Activated CD8-positive, alpha-beta memory T cell treated with anti-CD3 and anti-CD28 coated beads, Interleukin-2, amount 10 ng/mL, durations not matched to agents 7 days and 5 days (primary cell): Measurements from ENCODE around the gene C6orf132. TPM values are rescaled to one million over a fixed set of nuclear protein-coding genes. Genes with fewer than 3 reads are reported as not detected.

ENCODE experiments used
- ATAC-seq: fragments of 150-1000 bp; cut with Tn5 transposase; one replicate; pipeline ENCODE4 v1.10.0; 2021; ENCODE audit warnings: moderate library complexity
- CTCF ChIA-PET: fragments of 350-600 bp; sonication (Branson Sonifier 250); formaldehyde crosslinking; loops from one replicate; lab custom pipeline; 2021; ENCODE audit warnings: antibody characterized with exemption; lab: Charles Lee
- DNase-seq: peaks from one replicate; pipeline ENCODE4 v3.0.0-alpha.2; 2020
- H3K27ac Mint-ChIP-seq: one replicate; pipeline ENCODE4 v1.8.0; 2021; ENCODE audit warnings: mild to moderate bottlenecking, mixed read lengths
- H3K27me3 Mint-ChIP-seq: one replicate; pipeline ENCODE4 v1.8.0; 2021; ENCODE audit warnings: mixed read lengths
- H3K36me3 Mint-ChIP-seq: one replicate; pipeline ENCODE4 v1.8.0; 2021; ENCODE audit warnings: mild to moderate bottlenecking, mixed read lengths
- H3K4me1 Mint-ChIP-seq: one replicate; pipeline ENCODE4 v1.8.0; 2021; ENCODE audit warnings: mixed read lengths
- H3K4me3 Mint-ChIP-seq: one replicate; pipeline ENCODE4 v1.8.0; 2021; ENCODE audit warnings: mild to moderate bottlenecking, moderate library complexity, mixed read lengths
- H3K9me3 Mint-ChIP-seq: one replicate; pipeline ENCODE4 v1.8.0; 2022; ENCODE audit warnings: low read depth, mixed read lengths
- total RNA-seq, 2 experiments: library from RNA; stranded (reverse); gene quantifications; one replicate each; pipeline ENCODE4 v1.2.3, GENCODE V29; 2021

C6orf132 gene
- total RNA-seq, 2 experiments from 2014 or later, result 0.16 to 0.18 TPM

DNA sequence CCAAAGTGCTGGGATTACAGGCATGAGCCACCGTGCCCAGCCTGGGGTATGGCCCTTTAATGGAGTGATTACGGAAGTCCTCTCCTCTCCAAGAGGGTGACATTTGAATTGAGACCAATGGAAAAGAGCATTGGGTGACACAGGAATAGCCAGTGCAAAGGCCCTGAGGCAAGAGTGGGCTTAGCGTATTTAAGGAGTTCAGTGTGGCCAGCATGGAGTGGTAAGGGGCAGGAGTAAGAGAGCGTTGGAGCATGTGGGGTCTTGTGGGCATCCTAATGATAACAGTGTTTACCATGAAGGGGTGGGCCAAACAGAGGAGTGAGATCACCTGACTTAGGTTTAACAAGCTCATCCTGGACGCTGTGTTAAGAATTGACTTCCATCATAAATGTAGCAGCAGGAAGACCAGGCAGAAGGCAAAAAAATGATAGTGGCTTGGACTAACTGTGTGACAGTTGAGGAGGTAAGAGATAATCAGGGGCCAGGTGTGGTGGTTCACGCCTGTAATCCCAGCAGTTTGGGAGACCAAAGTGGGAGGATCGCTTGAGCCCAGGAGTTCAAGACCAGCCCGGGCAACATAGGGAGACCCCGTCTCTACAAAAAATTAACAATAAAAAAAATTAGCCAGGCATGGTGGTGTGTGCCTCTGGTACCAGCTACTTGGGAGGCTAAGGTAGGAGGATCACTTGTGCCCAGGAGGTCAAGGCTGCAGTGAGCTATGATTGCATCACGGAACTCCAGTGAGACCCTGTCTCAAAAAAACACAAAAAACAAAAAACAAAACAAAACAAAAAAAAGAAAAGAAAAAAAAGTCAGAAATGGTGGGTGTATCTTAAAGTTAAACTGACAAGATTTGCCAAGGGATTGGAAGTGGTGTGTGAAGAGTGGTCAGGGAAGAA lies 51.4 kb downstream of the C6orf132 start:
- H3K27me3 Mint-ChIP-seq, result no peaks in the 10 kb centered on the region
- H3K36me3 Mint-ChIP-seq, result no peaks in the 10 kb centered on the region
- CTCF ChIA-PET, result interaction anchor here (1.4 to 8.8 kb wide), 2 partner anchors 9 to 13 kb away, joined by 4 to 65 read pairs; no protein-coding TSS in a partner anchor
- no peaks in the 10 kb centered on the region for H3K9me3 Mint-ChIP-seq
- no peak overlapping the region for H3K4me3 Mint-ChIP-seq
- no peaks in the 10 kb centered on the region for H3K4me1 Mint-ChIP-seq
- ATAC-seq (no peak), DNase-seq (no peak)
- H3K27ac Mint-ChIP-seq, result no peak overlapping the region

DNA sequence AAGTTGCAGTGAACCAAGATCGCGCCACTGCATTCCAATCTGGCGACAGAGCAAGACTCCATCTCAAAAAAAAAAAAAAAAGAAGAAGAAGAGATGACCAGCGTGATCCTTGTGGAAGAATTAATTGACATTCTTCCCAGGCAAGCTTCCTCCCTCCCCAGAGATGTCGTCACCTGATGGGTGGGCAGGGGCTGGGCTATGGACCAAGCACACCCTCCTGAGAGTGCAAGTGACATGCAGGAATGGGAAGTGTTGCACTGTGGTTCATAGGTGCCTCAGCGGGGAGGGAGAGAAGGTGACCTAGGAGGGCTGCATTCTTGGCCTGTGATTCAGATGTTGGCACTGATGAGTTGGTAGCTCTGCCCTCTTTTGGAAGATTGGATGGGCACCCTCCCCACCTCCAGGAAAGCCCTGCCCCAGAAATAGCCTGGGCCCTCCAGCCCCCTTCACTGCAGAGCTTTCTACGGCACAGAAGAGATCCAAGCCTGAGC lies 54.3 kb downstream of the C6orf132 start:
- CTCF ChIA-PET, result interaction anchor here (8.8 kb wide), 1 partner anchor 16 kb away, joined by 65 read pairs; no protein-coding TSS in a partner anchor
- Mint-ChIP-seq H3K4me1 (no peaks in the 10 kb centered on the region), H3K36me3 (no peaks in the 10 kb centered on the region), H3K9me3 (no peaks in the 10 kb centered on the region), H3K27ac (no peak overlapping the region), H3K27me3 (no peaks in the 10 kb centered on the region), H3K4me3 (no peak overlapping the region)
- ATAC-seq (no peak), DNase-seq (no peak)

DNA sequence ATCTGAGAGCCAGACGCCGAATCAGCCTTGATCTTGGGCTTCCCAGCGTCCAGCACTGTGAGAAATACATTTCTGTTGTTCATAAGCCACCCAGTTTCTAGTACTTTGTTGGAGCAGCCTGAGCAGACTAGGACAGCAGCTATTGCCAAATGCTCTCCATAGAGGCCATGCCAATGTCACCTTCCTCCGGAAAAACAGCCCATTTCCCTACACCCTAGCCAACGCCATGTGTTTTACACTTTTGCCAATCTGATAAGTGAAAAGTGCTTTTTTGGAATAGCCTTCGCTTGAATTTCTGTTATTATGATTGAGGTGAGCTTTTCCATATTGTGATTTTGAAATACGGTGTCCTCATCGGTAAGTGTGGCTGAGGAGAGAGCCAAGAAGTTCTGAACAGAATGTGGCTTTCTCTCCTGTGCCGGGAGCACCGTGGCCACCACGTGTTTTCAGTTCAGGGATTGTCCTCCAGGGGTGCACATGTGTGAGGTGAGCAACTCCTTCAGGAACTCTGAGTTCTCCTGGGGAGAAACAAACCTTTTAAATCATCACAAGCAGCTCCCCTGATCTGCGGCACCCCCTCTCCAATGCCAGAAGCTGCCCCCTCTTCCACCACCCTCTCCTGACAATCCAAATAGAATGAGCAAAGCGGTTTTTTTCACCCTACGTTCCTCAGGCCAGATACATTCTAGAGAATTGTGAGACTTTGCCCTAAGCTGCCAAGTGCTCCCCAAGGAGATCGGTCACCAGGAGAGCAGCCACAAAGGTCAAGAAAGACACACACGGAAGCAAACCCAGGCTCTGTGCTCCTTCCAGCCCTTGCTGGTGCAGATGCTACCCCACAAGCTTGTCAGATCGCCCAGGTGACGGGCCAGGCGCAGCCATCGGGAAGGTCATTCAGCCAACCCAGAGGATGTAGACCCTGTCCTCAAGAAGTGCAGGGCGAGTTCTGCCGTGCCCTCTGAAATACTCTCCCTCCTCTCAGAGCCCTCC lies 56.1 kb downstream of the C6orf132 start:
- Mint-ChIP-seq H3K36me3 (no peaks in the 10 kb centered on the region), H3K27me3 (no peaks in the 10 kb centered on the region), H3K4me1 (no peaks in the 10 kb centered on the region), H3K9me3 (no peaks in the 10 kb centered on the region), H3K4me3 (no peak overlapping the region), H3K27ac (no peak overlapping the region)
- ATAC-seq (no peak), DNase-seq (no peak)
- CTCF ChIA-PET, result interaction anchor here (0.9 to 8.8 kb wide), 4 partner anchors 12 to 18 kb away, joined by 3 to 65 read pairs (median 3); no protein-coding TSS in a partner anchor

- DNase-seq, result no peak
- Mint-ChIP-seq H3K4me1 (no peaks in the 10 kb centered on the region), H3K4me3 (no peak overlapping the region), H3K36me3 (peaks cover 5% of the 10 kb centered on the region), H3K9me3 (no peaks in the 10 kb centered on the region), H3K27ac (no peak overlapping the region), H3K27me3 (no peaks in the 10 kb centered on the region)
- ATAC-seq, result no peak
- CTCF ChIA-PET, result interaction anchor here (1.3 to 4.5 kb wide), 3 partner anchors 16 to 463 kb away, joined by 3 to 22 read pairs (median 3); no protein-coding TSS in a partner anchor
Observed at GRCh38 chr6:42084889-42085288, 57.5 kb downstream of the C6orf132 start.

DNA sequence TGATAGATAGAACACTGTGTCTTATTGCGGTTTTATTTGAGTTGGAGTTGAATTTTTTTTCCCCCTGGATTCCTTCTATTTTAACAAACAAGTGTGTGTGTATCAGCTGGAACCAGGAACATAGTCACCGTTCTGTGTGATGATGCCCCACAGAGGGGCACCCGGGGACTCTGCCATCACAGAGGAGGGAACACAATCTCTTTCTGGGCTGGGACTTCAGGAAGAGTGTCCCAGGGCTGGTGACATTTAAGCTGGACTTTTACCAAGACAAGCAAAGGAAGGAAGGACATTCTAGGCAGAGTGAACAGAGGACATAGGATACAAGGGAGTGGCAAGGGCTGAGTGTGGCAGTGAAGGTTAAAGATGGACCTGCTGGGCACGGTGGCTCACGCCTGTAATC lies 58.9 kb downstream of the C6orf132 start:
- Mint-ChIP-seq H3K4me1 (no peaks in the 10 kb centered on the region), H3K4me3 (no peak overlapping the region), H3K9me3 (no peaks in the 10 kb centered on the region), H3K36me3 (peaks cover 5% of the 10 kb centered on the region), H3K27me3 (no peaks in the 10 kb centered on the region), H3K27ac (no peak overlapping the region)
- ATAC-seq, result no peak
- DNase-seq, result no peak
- CTCF ChIA-PET, result interaction anchor here (4.5 kb wide), 1 partner anchor 21 kb away, joined by 22 read pairs; no protein-coding TSS in a partner anchor

- CTCF ChIA-PET, result interaction anchor here (1.4 kb wide), 1 partner anchor 24 kb away, joined by 11 read pairs; no protein-coding TSS in a partner anchor
- Mint-ChIP-seq H3K27ac (no peak overlapping the region), H3K4me3 (no peak overlapping the region)
Observed at GRCh38 chr6:42079941-42080464, 62.4 kb downstream of the C6orf132 start.

GRCh38 chr6:42078386-42078785 lies 64.0 kb downstream of the C6orf132 start:
- H3K27me3 Mint-ChIP-seq, result no peaks in the 10 kb centered on the region
- peaks cover 20% of the 10 kb centered on the region for H3K36me3 Mint-ChIP-seq
- H3K4me3 Mint-ChIP-seq, result no peak overlapping the region
- ATAC-seq (no peak), DNase-seq (no peak)
- no peaks in the 10 kb centered on the region for H3K9me3 Mint-ChIP-seq
- CTCF ChIA-PET, result interaction anchor here (6.2 kb wide), 1 partner anchor 25 kb away, joined by 25 read pairs; no protein-coding TSS in a partner anchor
- peaks cover under 1% of the 10 kb centered on the region for H3K4me1 Mint-ChIP-seq
- H3K27ac Mint-ChIP-seq, result no peak overlapping the region

More at GRCh38 chr6:42079941-42080464, 62.4 kb downstream of the C6orf132 start:
- Mint-ChIP-seq H3K27me3 (no peaks in the 10 kb centered on the region), H3K9me3 (no peaks in the 10 kb centered on the region), H3K36me3 (peaks cover 16% of the 10 kb centered on the region), H3K4me1 (no peaks in the 10 kb centered on the region)
- no peak for ATAC-seq
- DNase-seq, result no peak

DNA sequence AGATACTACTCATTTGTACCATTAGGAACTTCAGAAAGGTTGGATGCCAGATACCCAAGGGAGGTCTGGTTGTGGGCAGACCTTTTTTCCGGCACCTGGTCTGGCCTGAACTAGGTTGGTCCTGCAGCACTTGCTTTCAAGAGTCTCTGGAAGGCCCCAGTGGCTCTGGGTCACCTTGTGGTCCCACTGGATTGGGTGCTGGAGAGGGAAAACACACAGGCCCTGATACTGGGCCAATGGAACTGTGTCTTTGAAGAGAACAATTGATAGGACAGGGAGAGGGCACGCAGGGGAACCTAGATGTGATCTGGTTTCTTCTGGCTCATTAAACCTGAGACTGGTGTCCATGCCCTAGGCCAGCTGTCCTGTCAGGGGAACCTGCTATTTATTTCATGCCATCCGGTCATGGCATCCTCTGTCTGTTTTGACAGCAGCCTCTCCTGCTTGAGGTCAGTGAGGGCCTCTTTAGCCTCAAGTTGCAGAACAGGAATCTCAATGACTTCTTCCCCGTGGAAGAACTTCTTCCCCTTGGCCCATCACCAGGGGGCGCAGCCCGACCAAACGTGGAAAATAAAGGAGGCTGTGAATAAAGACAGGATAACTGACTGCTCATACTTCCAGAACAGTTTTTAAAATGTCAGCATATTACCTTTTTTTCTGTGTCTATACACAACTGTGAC lies 67.1 kb downstream of the C6orf132 start:
- Mint-ChIP-seq H3K9me3 (no peaks in the 10 kb centered on the region), H3K27ac (no peak overlapping the region), H3K4me1 (peaks cover 3% of the 10 kb centered on the region), H3K36me3 (peaks cover 28% of the 10 kb centered on the region), H3K27me3 (no peaks in the 10 kb centered on the region), H3K4me3 (no peak overlapping the region)
- ATAC-seq (no peak), DNase-seq (peak; percentile 72)
- CTCF ChIA-PET, result interaction anchor here (0.7 to 6.2 kb wide), 5 partner anchors 29 to 1394 kb away, joined by 3 to 25 read pairs (median 3); no protein-coding TSS in a partner anchor

GRCh38 chr6:42073287-42073686 lies 69.1 kb downstream of the C6orf132 start:
- H3K4me3 Mint-ChIP-seq, result no peak overlapping the region
- H3K27me3 Mint-ChIP-seq, result no peaks in the 10 kb centered on the region
- CTCF ChIA-PET, result interaction anchor here (1.4 to 6.2 kb wide), 2 partner anchors 31 to 474 kb away, joined by 4 to 25 read pairs; no protein-coding TSS in a partner anchor
- H3K36me3 Mint-ChIP-seq, result peaks cover 23% of the 10 kb centered on the region
- no peaks in the 10 kb centered on the region for H3K9me3 Mint-ChIP-seq
- ATAC-seq (no peak), DNase-seq (no peak)
- peaks cover 3% of the 10 kb centered on the region for H3K4me1 Mint-ChIP-seq
- peak overlapping the region; percentile 10 for H3K27ac Mint-ChIP-seq

GRCh38 chr6:42071881-42072583 lies 70.4 kb downstream of the C6orf132 start:
- ATAC-seq (no peak), DNase-seq (no peak)
- Mint-ChIP-seq H3K9me3 (no peaks in the 10 kb centered on the region), H3K27me3 (no peaks in the 10 kb centered on the region), H3K36me3 (peaks cover 19% of the 10 kb centered on the region), H3K4me1 (peaks cover 3% of the 10 kb centered on the region), H3K27ac (peak overlapping the region; percentile 31), H3K4me3 (no peak overlapping the region)
- CTCF ChIA-PET, result no interaction called here

DNA sequence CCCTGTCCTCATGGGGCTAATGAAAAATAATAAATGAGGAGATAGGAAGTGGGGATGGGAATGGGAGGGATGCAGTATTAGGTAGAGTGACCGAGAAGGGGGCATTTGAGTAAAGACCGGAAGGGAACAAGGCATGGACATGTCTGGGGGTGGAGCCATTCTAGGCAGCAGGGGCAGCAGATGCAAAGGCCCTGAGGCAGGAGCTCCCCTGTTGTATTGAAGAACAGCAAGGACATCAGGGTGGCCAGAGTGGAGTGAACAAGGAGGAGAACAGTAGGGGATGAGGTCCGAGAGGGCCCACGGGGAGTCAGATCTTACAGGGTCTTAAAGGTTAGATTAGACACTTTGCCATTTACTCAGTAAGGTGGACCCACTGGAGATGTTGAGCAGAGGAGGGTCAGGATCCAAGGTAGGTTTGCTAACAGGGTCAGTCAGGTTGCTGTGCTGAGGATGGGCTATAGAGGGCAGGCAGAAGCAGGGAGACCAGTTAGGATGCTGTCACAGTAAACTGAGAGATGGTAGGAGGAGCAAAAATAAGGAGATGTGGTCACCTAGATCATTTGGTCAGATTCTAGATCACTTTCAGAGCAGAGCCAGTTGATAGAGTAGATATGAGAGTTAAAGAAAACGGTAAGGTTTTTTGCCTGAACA lies 73.4 kb downstream of the C6orf132 start:
- CTCF ChIA-PET, result interaction anchor here (1.2 kb wide), 1 partner anchor 35 kb away, joined by 3 read pairs; no protein-coding TSS in a partner anchor
- Mint-ChIP-seq H3K36me3 (peaks cover 23% of the 10 kb centered on the region), H3K27me3 (no peaks in the 10 kb centered on the region), H3K9me3 (no peaks in the 10 kb centered on the region), H3K27ac (no peak overlapping the region), H3K4me3 (no peak overlapping the region), H3K4me1 (peaks cover 3% of the 10 kb centered on the region)
- DNase-seq, result no peak
- no peak for ATAC-seq
